ENCODE results near the gene UQCRQ. TPM values are rescaled to one million over a fixed set of nuclear protein-coding genes. Genes with fewer than 3 reads are reported as not detected.
"Not testable (repeated sequence)": the region's sequence is repeated elsewhere in the genome, so short reads cannot be mapped to it uniquely, and the experiment has no call there.

UQCRQ gene
- total RNA-seq, 1 experiment from 2014 or later, result 330 TPM

DNA sequence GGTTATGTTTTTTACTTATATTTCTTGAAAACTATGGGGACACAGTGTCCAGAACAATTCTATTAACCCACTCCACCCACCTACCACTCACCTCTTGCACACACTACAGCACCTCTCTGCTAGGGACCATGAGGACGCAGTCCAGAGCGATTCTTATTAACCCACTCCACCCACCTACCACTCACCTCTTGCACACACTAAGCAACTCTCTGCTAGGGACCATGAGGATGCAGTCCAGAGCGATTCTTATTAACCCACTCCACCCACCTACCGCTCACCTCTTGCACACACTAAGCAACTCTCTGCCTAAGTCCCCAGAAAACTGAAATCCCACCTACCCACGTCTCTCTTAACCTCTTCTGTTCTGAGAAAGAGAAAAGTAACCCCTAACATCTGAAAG, 33.8 kb upstream of the UQCRQ start:
- DNase-seq (ENCODE audit: low read depth), result no peak

DNA sequence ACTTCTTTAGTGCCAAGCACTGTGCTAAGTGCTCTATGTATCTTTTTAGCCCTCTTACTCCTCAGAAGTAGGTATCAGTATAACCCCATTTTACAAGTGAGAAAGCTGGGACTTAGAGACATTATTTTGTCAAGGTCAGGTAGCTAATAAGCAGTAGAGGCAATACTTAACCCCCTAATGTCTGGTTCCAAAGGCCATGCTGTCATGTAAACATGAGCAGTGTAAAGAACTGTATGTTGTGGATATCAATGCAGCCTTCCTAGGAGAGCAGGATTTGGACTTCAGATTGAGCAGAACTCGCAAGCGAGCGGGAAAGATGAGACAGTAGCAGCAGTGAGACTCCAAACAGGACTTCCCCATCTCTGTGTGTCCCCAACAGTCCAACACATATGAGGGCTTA, 32.4 kb upstream of the UQCRQ start:
- no peak for DNase-seq (ENCODE audit: low read depth)

DNA sequence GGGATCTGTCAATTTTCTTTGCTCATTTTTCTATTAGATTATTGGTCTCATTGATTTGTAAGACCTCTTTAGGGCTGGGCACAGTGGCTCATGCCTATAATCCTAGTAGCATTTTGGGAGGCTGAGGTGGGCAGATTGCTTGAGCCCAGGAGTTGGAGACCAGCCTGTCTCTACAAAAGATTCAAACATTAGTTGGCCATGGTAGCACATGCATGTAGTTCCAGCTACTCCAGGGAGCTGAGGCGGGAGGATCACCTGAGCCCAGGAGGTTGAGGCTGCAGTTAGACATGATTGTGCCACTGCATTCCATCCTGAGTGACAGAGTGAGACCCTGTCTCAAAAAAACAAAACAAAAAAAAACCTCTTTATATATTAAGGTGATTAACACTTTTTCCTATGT, 29.6 kb upstream of the UQCRQ start:
- DNase-seq (ENCODE audit: low read depth), result no peak

DNA sequence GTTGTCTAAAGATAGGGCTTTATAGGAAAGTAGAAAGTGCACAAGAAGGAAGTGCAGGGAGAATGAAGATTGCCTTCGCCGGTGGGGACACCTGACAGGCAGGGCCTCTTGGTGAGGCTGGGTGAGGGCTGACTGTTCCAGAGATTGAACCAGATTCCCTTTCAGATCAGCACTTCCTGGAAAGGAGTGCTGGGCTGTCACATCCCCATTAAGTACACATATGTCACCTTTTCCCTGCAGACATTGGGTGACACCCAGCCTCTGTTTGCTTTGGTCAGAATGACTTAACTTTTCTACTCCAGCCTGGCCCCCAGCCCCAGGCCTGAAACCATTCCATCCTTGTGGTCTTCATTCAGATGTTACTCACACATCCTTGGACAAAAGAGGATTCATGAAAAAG, 28.6 kb upstream of the UQCRQ start:
- DNase-seq (ENCODE audit: low read depth), result peak; percentile 7

DNA sequence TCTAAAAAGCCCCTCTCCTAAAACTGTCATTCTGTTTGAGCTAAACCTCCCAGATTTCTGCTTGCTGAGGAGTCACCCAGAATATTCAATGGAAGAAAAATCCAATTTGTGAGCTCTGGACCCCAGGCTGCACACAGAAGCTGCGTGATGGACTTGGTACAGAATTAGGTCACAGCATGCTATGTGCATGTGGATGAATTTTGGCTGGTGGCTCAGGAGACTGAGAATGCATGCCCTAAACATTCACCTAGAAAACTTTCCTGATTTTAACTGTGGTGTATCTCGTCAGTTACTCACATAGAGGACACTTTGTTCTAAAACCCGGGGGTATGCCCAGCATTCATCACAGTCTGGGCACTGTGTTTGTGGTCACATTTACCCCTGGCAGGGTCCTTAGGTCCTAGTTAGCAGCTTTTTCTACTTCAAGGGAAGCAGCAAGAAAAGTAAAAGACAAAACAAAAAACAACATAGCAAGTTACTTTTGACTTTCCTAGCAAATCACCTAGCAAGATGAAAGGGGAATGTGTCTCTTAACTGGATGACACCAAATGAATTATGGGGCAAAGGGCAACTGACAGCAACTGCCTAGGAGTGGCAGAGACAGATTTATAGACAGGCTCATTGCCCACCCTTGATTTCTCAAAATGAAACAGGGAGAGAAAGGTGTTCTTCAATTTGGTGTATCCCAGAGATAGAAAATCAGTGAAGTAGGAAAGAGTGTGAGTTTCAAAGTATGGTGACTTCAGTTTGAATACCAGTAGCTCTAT, 27.7 kb upstream of the UQCRQ start:
- DNase-seq (ENCODE audit: low read depth), result no peak

DNA sequence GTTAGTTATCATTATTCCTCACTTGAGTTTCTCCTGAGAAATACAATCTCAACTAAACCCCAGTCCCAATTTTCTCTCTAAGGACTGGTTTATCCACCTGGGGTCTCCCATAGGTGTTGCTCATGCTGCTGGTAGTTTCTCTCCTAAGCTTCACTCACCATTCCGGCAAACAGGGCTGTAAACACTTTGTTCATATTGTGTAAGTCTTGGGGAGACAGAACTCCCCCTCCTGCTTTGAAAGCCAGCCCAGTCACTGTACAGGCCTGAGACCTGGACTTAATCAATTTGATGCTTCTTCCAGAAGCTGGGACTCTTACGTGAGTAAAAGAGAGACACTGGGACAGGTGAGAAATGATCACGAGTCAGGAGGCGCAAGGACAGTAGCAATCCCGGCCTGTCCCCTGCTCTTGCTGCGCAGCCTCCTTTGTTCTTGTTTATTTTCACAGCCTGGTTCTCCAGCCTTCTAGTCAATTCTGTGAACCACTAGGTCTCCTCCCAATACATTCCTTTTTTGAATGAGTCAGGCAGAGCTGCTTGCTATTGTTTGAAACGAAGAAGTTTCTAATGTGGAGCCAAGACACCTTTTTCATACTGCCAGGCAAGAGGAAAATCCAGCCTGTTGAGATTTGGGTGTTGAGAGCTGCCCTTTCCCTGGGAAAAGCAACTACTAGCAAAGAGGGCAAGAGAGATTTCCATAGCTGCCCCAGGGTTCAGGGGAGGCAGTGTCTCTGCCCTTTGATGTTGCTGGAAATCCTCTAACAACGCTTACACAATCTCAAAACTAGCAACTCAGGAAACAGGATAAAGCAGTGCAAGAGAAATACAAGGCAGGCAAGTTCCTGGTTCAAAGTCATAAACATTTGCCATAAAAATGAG, 26.8 kb upstream of the UQCRQ start:
- peak; percentile 53 for DNase-seq (ENCODE audit: low read depth)

DNA sequence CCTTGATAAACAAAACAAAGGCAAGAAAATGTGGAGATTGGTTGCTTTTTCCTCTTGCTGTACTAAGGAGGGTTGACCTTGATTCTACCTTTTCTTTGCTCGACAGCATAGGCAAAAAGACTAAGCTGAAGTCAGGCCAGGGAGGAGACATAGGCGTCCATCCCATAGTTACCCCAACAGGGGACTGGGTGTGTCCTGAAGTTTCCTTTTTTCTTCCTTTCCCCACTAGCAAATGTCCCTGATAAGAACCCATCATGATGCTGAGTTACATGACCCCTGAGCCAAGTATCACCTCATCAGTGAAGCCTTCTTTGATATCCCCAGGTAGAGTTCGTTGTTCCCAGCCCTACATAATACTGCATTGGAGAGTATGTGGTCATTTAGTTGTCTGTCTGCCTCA, 26.1 kb upstream of the UQCRQ start:
- DNase-seq (ENCODE audit: low read depth), result no peak

DNA sequence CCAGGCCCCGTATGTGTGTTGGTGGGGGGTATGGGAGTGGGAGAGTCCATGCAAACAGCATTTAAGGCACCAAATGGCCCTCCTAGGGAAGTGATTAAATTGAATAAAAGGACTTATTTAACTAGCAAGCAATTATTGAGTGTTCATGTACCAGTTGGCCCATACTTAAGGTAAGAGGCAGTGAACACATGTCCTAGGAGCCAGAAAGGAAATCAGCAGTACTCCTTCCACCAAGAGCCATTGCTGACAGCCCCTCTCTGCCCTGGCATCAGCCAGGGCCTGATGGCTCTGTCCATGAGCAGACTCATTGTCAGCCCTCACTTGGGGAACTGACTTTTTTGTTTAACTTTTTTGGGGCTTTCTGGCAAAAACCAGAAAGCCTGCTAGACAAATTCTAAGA, 25.5 kb upstream of the UQCRQ start:
- no peak for DNase-seq (ENCODE audit: low read depth)

DNA sequence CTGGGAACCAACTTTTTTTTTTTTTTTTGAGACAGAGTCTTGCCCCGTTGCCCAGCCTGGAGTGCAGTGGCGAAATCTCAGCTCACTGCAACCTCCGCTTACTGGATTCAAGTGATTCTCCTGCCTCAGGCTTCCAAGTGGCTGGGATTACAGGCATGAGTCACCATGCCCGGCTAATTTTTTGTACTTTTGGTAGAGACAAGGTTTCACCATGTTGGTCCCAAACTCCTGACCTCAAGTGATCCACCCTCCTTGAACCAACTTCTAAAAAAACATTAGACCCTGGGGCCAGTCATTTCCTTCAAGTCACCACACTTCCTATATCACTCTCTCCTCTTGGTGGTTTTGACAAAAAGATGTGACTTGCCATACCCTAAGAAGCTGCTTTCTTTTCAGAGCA, 25.1 kb upstream of the UQCRQ start:
- peak; percentile 89 for DNase-seq (ENCODE audit: low read depth)

DNA sequence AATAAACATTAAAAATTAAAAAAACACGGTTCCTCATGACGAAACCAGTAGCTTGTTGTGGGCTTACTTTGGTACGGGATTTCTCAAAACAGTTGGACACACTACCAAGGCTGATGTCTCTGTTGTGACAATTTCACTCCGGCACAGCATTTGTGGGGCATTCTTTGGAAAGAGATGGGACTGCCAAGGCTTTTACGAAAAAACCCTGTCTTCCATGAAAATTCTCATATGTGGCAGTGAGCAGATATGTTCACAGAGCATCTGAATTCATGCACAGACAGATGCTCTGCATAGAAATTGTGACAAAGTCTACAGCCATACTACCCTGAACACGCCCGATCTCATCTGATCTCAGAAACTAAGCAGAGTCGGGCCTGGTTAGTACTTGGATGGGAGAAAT, 18.2 kb upstream of the UQCRQ start:
- DNase-seq (ENCODE audit: low read depth), result no peak

DNA sequence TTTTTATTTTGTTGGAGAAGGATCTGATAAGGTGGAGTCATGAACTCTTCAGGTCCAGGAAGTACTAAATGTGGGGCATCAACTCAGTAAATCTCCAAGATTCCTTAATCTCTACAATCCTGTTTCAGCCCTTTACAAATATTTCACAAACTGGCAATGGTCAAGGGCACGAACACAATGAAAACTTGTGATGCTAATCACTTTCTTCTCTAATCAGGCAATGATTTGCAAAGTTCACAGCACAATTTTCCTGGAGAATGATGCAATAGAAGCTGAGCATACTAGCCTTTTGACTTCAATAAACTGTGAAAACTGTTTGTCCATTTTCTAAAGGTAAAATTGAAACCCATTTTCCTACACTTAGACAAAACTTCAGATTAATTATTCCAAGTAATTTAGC, 17.1 kb upstream of the UQCRQ start:
- DNase-seq (ENCODE audit: low read depth), result no peak

DNA sequence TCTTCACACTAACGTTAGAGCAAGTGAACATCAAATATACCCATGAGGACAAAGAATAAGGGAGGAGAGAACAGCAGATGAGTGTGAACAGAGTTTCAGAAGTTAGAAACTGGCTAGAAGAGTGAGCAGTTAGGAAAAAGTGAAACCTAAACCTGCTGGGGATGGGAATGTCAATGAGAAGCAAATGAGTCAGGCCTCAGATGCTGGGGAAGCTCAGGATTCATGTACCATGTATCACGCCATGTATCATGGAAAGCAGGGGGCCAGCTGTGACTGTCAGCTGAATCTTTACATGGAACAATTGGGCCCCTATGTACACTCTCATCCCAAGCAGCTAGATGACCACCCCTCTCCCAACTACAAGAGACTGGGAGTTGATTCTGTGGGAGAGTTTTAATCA, 16.4 kb upstream of the UQCRQ start:
- DNase-seq (ENCODE audit: low read depth), result peak; percentile 24

DNA sequence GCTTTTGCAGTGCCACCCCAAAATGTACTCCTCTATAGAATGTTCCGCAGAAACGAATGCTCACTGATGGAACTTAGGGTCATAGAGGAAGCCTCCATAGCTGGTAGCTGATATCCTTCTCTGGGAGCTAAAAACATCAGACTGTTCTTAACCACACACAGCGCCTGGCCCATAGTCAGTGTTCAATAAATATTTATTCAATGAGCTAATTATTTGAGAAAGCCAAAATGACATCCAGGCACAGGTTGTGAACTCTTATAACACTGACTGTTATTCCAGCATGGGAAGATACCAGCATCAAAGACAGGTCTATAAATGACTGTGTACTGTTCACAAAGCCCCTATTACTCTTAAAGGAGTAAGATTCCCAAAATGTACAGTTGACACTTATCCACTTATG, 13.1 kb upstream of the UQCRQ start:
- no peak for DNase-seq (ENCODE audit: low read depth)

DNA sequence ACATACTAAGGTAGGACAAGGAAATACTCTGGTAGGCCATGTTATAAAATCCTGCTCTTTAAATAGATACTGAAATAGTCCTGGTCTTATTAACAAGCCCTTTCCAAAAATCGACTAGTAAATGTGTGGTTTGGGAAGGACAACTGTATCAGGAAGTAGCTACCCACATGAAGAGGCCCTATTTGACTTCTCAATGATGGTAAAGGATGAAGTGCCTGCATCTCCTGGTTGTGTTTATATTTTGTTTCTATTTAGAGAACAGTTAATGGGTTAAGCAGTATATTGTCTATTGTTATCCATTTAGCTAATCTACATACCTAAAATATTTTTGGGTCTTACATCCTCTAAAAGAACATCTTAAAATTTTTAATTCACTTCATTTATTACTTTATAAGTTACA, 12.7 kb upstream of the UQCRQ start:
- no peak for DNase-seq (ENCODE audit: low read depth)

DNA sequence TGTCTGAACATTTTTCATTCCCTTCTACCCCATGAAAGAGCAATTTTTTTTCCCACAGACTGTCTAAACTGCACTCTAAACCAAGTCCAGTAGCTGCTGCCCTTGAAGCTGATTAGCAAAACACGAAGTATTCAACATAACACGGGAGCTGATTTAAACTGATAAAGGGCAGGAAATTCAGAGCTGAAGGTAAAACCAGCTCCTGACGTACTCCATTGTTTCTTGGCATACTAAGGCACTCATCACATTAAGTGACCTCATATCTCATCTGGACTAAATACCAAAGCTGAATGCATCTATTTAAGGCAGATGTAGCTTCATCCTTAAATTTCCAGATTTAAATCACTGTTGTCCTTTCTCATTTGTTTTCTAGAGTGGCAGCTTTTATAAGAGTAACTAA, 12.1 kb upstream of the UQCRQ start:
- no peak for DNase-seq (ENCODE audit: low read depth)

DNA sequence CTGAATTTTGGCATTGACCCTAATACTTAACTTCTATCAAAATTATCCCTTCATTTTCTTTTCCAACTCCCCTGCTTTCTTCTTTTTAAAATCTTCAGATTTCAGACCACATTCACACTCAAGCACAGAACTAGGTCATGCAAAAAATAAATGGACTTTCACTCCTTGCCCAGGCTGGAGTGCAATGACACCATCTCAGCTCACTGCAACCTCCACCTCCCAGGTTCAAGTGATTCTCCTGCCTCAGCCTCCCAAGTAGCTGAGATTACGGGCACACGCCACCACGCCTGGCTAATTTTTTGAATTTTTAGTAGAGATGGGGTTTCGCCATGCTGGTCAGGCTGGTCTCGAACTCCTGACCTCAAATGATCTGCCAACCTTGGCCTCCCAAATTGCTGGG, 11.4 kb upstream of the UQCRQ start:
- DNase-seq (ENCODE audit: low read depth), result not testable (repeated sequence)

DNA sequence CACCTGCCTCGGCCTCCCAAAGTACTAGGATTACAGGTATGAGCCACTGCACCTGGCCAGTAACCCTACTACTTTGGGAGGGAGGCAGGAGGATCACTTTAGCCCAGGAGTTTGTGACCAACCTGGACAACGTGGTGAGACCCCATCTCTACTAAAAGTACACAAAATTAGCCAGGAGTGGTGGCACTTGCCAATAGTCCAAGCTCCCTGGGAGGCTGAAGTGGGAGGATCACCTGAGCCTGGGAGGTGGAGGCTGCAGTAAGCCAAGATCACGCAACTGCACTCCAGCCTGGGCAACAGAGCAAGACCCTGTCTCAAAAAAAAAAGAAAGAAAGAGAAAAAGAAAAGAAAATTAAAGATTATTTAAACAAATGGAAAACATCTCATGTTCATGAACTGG, 10.4 kb upstream of the UQCRQ start:
- no peak for DNase-seq (ENCODE audit: low read depth)

DNA sequence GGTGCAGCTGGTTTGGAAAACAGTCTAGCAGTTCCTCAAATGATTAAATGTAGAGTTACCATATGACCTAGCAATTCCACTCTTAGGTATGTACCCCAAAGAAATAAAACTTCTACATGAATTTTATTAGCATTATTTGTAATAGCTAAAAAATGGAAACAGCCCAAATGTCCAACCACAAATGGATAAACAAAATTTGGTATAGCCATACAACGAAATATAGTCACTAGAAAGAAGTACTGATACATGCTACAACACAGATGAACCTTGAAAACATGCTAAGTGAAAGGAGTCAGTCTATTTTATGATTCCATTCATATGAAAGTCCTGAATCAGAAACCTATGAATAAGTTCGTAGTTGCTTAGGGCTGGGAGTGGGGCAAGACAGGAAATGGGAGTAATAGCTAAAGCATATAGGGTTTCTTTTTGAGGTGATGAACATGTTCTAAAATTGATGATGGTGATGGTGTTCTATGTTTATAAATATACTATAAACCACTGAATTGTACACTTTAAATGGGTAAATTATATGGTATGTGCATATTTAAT, 6.5 kb upstream of the UQCRQ start:
- no peak for DNase-seq (ENCODE audit: low read depth)

DNA sequence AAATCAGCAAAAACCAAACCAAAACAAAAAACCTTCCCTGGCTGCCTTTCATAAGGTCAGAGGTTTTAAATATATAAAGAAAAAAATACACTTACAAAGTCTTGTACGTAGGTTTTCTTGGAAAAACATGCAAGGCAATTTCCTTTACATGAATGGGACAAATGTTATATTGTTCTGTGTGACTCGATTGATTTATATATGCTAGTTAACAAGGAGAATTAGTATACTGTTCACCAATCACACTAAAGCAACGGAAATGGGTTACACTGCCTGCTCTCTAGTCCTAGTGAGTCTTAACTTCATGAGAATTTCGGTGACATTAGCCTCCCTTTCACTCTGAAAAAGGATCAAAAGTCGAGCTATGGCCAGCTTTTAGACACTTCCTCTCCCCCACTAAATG, 5.7 kb upstream of the UQCRQ start:
- DNase-seq (ENCODE audit: low read depth), result no peak

DNA sequence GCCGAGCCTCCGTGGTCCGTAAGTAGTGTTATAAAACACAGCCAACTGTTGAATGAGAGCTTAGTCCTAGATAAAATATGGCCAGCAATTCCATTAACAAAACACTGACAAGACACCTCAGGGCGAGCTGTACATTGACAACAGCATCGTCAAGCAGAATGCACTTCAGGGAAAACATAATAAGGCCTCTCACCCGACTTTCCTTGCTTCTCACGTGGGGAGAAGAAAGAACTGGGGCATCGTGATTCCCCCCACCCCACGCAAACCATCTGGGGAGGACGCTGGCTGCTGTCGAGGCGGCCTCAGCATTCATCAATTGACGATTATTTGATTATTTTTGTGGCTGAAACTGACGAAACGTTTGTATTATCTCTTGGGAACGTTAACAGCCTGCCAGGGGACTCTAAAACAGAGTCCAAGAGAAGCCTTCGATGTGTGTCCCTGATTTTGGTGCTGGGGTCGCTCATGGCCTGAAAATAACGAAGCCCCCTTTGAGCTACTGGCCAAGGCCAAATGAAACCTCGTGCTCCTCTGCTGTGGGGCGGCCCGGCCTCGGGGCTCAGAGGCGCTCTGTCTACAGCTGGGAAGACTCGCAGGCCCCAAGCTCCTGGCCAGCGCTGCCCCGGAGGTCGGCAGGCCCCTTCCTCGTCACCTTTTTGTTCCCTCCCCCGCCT, 637 bp upstream of the UQCRQ start:
- no peak for DNase-seq (ENCODE audit: low read depth)

DNA sequence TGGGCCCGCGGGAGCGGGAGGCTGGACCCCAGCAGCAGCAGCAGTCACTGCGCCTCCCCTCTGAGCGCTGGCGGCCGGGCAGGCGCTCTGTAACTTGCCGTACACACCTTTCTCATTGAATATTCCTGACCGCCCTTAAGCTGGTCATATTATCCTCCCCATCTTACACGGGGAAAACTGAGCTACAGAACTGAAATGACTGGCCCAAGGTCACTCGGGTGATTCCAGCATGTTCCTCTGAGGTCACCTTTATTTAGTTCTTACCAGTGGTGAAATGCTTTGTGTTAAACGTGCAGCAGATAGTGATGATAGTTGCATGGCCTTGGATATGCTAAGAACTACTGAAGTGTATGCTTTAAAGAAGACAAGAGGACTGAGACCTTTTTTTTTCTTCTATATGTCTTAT, 607 bp downstream of the UQCRQ start:
- no peak for DNase-seq (ENCODE audit: low read depth)

DNA sequence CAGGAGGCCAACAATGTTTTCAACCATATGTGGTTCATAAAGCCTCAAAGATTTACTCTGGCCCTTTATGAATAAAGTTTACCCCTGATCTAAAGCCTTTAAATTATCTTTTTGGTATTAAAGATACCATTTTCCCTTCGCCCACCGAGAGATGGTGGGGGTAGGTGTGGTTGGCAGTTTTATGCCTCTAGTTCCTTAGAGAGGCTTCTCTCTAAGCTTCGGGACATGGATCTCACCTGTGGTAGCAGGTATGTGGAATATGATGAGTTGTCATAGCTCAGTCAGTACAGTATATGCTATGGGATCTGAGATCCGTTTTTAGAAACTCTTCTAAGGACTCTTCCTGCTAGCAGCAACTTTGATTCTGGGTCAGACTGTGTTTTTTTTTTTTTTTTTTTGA, 2.3 kb downstream of the UQCRQ start:
- DNase-seq (ENCODE audit: low read depth), result no peak

All from RPMI7951 (cell line).